T-helper 22 cell (primary cell): Measurements from ENCODE around the gene PRICKLE2.

Experiments
- DNase-seq: peaks from one replicate; pipeline ENCODE4 v3.0.0-alpha.2; 2020; ENCODE audit warnings: low read depth

Gene PRICKLE2

GRCh38 chr3:64073158-64073761 is 152.0 kb downstream of the PRICKLE2 start:
- no peak for DNase-seq

GRCh38 chr3:64072126-64072525 is 153.1 kb downstream of the PRICKLE2 start:
- DNase-seq: no peak

- DNase-seq: no peak
Measured at GRCh38 chr3:64070704-64071103, 154.6 kb downstream of the PRICKLE2 start.

GRCh38 chr3:64067506-64068346 is 157.5 kb downstream of the PRICKLE2 start:
- DNase-seq: no peak

- DNase-seq: no peak
Measured at GRCh38 chr3:64064804-64065203, 160.5 kb downstream of the PRICKLE2 start.

- no peak for DNase-seq
Measured at GRCh38 chr3:64063983-64064438, 161.3 kb downstream of the PRICKLE2 start.

- no peak for DNase-seq
Measured at GRCh38 chr3:64063207-64063982, 161.9 kb downstream of the PRICKLE2 start.

GRCh38 chr3:64061628-64062027 is 163.6 kb downstream of the PRICKLE2 start:
- DNase-seq: no peak

- no peak for DNase-seq
Measured at GRCh38 chr3:64059484-64060175, 165.6 kb downstream of the PRICKLE2 start.

- no peak for DNase-seq
Measured at GRCh38 chr3:64058566-64058965, 166.7 kb downstream of the PRICKLE2 start.

GRCh38 chr3:64057231-64057630 is 168.0 kb downstream of the PRICKLE2 start:
- DNase-seq: no peak

- no peak for DNase-seq
Measured at GRCh38 chr3:64056606-64057180, 168.6 kb downstream of the PRICKLE2 start.

- DNase-seq: no peak
Measured at GRCh38 chr3:64055076-64055475, 170.2 kb downstream of the PRICKLE2 start.

GRCh38 chr3:64054488-64054887 is 170.8 kb downstream of the PRICKLE2 start:
- no peak for DNase-seq

GRCh38 chr3:64053581-64053980 is 171.7 kb downstream of the PRICKLE2 start:
- no peak for DNase-seq

- no peak for DNase-seq
Measured at GRCh38 chr3:64053117-64053516, 172.1 kb downstream of the PRICKLE2 start.

- no peak for DNase-seq
Measured at GRCh38 chr3:64049832-64050231, 175.4 kb downstream of the PRICKLE2 start.

- no peak for DNase-seq
Measured at GRCh38 chr3:64049136-64049535, 176.1 kb downstream of the PRICKLE2 start.

GRCh38 chr3:64048631-64049061 is 176.6 kb downstream of the PRICKLE2 start:
- no peak for DNase-seq

GRCh38 chr3:64047787-64048186 is 177.5 kb downstream of the PRICKLE2 start:
- DNase-seq: no peak

- no peak for DNase-seq
Measured at GRCh38 chr3:64046996-64047594, 178.2 kb downstream of the PRICKLE2 start.
